GM19023 (cell line): ENCODE results near the gene CAPS2.

Experiments used
- ATAC-seq: cut with Tn5 transposase; IDR thresholded peaks from one replicate; pipeline ENCODE4 v1.9.1; 2021; ENCODE audit warnings: mild to moderate bottlenecking, moderate library complexity; ENCODE audit not compliant: unreplicated experiment

Gene CAPS2

DNA sequence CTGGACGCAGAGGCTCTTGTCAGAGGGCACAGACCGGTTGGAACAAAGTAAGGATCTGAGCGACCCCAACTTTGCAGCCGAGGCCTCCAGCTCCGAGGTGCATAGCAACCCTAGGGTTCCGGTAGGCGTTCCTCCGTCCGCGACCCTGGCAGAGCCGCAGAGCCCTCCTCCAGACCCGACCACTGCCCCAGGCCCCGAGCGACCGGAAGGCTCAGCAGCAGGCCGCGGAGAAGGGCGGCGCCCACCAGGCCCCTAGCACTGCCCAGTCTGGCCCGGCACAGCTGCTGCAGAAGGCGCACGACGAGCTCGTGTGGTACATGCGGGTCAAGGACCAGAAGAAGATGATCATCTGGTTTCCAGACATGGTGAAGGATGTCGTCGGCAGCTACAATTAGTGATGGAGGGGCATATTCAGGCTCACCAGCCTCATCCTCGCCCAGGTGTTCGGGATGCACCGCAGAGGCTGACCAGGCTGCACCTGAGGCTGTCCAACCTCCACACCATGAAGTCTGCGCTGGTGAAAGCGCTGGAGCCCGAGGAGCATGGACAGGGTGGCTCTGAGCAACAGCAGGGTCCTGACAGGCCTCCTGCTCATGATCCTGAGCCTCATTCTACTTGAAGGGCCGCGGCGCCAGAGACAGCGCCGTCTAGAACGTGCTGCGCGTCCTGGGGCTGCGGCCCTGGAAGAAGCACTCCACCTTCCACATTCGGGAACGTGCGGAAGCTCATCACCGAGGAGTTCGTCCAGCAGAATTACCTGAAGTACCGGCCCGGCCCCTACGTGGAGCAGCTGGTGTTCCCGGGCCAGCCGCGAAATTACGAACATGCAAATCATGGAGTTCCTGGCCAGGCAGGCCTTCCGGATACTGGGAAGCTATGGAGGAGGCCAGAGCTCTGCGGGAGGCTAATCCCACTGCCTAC is 24.5 kb downstream of the CAPS2 start:
- no peak for ATAC-seq

DNA sequence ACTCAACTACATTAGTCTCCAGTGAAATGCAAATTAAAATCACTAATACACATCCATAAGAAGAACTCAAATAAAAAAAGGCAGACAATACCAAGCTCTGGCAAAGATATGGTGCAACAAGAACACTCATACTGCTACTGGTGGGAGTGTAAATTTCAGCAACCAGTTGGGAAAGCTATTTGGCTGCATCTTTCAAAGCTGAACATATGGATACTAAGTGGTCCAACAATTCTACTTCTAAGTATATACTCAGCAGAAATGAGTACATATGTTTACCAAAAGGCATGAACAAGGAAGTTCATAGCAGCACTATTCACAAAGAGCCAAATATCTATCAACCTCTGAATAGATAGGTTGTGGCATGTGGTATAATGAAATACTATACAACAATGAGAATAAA is 27.3 kb downstream of the CAPS2 start:
- ATAC-seq, result no peak

DNA sequence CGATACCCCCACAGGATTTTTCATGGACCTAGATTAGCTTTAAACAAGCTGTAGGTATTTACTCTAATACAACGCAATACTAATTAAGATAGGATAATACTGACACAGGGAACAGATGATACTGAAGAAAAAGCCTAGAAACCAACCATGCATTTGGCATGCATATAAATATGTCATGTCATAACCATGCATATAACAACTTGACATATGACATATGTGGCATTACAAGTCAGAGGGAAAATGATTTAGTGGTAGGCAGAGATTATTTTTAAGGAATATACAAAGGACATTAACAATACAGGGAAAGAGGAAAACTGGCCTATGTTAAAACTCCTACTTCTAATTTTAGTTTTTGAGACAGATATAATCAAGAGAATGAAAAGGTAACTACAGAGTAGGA is 27.9 kb downstream of the CAPS2 start:
- no peak for ATAC-seq

DNA sequence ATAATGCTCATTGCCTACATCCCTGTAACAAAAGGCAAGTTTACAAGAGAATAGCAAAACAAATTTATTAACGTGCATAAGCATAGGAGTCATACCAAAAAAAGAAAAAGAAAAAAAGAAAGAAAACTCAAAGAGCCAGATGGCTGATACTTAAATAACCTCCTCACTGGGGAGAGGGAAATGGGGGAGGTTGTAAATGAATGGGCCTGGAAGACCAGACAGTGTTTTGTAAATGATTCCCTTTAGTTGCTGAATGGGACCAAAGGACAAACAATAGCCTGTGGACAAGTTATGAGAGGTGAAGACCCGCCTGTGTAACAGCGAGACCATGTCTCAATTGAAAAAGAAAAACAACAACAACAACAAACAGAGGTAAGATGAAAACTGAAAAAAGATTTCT is 35.3 kb downstream of the CAPS2 start:
- no peak for ATAC-seq

DNA sequence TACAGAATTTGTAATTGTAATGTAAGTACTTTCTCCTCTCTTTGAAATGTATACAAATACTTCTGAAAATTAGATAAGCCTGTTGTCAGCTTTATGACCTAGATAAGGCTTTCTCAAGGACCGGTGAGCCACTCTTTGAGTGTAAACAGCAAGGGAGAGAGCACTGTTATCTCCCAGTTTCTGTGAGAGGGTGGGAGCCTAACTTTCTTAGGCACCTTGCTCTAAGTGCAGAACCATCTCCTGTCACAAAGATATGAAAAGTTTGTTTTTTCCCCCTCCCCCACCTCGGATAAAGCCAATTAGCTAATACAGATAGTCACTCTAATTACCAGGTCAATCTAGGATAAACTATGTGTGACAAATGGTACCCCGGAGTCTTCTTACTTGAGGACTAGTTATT is 35.8 kb downstream of the CAPS2 start:
- no peak for ATAC-seq

DNA sequence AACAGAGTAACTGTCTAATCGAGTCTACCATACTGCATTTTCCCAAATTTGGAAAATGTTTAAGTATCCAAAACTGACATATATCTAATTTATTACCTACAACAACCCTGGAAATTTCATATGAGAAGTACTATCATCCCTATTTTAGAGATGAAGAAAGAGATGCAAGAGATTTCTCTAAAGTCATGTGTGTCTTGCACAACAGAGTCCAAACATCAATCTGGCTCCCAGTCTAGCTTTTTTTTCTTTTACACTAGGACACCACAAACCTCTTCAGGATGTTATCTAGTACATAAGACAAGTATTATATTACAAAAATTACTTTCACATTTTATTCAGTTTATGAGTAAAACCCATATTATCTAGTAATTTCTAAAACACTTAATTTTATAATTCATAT is 39.1 kb downstream of the CAPS2 start:
- ATAC-seq, result no peak

DNA sequence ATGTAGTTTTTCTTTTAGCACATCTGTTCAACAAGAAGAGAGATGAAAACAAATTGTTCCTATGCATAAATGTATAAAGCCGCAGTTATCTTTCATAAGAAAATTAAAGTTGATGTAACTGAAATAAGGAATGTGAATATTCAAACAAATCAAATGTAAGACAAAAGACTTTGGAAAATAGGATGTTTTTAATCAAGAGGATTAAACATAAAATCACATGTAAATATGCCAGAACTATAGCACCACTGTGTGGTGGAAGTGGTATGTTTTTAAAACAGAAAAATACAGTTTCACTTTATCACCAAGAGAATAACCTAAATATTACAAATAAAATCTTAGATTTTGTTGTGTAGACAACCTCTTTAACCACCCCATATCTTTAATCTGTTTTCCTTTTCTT is 40.4 kb downstream of the CAPS2 start:
- no peak for ATAC-seq

DNA sequence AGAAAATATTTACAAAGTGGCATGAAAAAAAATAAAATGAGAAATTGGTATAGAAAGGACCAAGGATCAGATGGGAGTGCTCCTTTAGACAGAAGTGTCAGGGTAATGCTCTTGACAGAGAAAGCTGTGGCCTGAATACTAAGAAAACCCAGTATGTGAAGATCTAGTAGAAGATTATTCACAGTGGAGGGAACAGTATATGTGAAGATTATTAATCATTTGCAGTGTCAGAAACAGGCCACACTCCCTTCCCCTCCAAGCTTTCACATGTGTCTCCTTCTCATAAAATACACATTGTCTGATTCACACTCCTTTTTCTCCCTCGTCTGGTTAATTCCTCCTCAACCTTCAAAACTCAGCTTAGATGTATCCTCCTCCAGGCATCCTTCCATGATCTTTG is 41.3 kb downstream of the CAPS2 start:
- no peak for ATAC-seq

DNA sequence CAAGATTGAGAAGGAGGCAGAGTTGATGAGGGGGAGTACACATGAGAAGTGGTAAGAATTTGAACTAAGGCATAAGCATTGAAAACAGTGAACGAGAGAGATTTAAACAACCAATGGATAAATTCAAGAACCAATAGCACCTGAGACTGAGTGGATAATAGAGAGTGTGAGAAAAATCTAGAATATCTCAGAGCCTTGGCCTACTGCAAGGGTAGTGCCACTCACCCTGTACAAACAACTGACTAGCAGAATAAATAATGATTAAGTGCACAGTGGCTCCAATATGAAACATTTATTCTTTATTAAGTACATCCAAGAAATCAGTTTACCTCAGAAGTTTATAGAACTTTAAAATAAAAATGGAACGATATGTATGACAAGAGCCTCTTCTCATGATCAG is 54.4 kb downstream of the CAPS2 start:
- ATAC-seq, result no peak

DNA sequence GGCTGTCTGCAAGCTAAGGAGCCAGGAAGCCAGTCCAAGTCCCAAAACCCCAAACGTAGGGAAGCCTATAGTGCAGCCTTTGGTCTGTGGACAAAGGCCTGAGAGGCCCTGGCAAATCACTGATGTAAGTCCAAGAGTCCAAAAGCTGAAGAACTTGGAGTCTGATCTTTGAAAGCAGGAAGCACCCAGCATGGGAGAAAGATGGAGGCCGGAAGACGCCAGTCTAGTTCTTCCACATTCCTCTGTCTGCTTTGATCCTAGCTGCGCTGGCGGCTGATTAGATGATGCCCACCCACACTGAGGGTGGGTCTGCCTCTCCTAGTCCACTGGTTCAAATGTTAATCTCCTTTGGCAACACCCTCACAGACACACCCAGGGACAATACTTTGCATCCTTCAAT is 58.5 kb downstream of the CAPS2 start:
- ATAC-seq, result no peak

DNA sequence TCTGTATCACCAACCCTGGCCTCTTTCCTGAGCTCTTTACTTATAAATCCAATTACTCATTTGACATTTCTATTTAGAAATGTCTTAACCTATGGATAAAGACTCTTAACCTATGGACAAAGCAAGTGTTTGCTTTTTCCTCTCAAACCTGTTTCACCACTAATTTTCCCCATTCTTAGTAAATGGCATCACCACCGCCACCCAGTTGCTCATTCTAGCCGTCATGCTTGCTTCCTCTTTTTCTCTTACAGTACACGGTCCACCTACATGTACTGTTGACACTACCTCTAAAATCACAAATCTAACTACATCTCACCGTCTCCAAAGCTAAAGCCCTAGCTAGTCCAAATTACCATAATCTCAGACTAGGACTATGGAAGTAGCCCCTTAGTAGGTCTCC is 60.0 kb downstream of the CAPS2 start:
- ATAC-seq, result no peak

DNA sequence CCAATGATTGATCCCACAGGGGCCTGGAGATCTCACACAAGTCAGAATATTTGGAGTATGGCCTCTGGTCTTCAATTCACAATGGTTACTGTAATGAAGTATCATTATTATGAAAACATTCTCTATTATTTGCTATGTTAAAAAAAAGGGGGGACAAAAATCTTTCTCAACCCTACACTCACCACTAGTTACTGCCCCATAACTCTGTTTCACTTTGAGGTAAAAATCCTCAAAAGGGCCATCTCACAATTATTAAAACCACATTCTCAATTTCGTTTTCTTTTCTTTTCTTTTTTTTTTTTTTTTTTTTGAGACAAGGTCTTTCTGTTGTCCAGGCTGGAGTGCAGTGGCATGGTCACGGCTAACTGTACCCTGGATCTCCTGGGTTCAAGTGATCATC is 60.9 kb downstream of the CAPS2 start:
- no peak for ATAC-seq

DNA sequence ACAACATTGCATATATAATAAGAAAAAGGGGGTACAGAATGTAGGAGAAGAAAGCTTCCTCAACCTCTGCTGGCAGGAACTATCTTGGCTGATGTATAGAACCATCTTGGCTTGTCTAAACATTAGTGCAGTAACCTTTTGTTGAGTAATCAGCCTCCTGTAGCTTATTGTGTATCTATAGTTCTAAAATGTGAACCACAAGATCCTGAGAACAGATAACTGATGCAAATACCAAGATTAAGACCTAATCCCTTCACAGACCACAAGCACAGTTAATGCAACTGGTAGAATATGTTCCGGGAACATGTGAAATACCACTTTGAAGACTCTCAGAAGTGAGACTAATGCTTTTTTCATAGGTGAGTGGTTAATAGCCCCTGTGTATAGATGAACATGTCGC is 69.8 kb downstream of the CAPS2 start:
- ATAC-seq, result no peak

DNA sequence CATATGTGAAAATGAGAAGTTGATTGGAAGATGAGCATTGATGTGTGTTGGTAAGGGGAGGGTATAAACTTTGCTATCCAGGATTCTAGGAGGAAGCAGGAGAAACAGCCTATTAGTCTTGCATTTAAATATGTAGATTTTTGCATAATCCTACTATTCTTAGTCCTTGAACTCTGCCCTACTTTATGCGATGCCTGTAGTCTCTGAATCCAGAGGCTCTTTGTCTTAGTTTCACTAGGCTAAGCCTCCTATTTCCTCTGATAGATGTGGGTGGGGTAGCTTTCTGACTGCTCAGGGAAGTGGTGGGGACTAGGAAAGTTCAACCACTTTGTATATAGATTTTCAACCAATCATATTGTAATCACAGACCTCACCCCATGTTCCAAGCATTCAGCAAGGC is 71.0 kb downstream of the CAPS2 start:
- no peak for ATAC-seq

DNA sequence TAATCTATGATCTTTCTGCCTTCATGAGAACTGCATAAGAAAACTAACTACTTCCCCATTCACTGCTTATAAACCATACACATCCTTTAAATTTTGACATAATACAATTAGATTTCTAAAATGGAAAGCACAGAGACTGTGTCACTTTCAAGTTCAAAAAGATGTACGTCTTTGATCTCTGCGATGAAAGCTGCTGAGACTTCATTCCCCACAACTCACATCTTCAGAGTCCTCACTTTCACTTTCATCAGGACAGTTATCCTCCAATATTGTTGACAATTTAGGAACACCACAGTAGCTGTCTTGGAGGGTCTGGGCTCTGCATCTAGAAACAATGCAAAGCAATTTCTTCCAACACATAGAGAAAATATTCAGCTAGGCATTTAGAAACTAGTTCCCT is 72.6 kb downstream of the CAPS2 start:
- no peak for ATAC-seq

DNA sequence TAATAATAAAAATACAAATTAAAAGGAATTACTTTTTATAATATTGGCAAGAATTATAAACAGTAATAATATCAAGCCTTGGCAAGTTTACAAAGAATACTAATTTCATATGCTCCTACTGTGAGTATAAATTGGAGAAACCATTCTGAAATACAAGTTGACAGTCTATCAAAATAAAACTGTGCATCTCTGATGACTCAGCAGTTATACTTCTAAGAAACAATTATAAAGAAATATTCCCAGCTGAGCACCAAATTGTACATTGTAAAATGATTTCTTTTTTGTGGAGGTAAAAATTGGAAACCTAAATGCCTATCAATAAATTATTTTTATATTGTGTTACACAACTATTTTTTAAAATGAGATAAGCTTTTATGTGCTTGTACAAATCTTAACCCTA is 85.0 kb downstream of the CAPS2 start:
- no peak for ATAC-seq

DNA sequence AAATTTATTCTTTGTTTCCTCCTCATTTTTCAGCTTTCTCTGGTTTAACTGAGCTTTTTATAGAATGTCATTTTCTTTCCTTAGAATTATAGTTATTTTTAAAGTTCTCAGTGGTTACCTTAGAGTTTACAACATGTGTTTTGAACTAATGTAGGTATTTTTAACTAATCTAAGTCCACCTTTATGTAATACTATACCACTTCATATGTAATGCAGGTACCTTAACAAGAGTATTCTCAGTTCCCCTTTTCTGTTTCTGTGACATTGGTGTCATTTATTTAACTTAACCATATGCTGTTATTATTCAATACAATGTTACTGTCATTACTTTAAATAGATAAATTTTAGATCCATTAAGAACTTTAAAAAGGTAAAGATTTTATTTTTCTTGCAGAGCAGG is 90.1 kb downstream of the CAPS2 start:
- ATAC-seq, result no peak

DNA sequence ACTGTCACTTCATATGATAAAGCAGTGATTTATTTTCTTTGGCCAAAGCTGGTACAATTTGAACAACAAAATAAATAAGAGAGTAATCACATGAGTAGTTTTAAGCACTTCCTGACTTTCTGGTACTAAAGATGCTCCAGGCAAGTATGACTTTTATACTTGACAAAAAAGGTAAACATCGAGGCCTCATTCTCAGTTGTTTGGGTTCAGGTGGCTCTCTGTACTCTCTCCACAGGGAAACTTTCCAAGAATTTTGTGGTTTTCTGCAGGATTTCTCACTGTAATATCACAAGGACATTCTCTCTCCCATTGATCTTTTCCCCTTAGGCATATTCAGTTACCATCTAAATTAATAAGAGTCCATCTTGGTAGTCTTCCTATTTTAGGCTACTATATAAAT is 93.9 kb downstream of the CAPS2 start:
- no peak for ATAC-seq

DNA sequence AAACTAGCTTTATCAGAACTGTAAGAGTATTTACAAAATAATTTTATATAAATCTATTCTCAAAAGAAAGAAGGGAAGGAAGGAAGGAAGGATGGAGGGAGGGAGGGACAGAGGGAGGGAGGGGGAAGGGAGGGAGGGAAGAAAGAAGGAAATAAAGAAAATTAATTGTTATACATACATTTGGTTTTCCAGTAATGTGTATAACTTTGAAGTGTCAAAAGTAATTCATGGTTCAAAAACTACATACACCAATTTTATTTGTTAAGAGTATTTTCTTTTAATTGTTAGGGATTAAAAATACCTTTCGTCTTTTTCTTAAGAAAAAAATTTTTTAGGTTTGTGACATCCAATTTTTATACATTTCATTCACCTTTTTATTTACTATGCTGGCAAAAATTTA is 103.0 kb downstream of the CAPS2 start:
- no peak for ATAC-seq
